ENCODE results near the gene C1QTNF4.
A peak's percentile ranks its signal among the peaks of the same experiment; 100 is the strongest.

C1QTNF4 gene

DNA sequence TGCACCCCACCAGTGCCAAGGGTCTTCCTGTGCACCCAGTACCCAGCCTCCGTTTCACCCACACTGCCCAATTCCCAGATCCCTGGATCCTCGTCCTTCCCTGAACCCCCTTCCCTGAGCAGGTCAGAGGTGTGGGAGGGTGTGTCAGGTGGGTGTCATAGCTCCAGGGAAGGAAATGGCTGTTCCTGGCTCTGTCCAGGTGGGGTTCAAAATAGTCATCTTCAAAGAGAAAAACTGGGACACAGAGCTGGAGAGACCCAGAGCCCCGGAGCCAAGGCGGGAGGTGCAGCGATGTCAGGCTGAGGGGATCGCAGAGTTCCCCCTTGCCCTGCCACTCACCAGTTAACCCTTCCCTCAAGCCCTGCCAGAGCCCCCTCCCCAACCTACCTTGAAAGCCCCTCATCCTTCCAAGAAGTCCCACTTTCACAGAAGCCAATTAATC, 698 bp downstream of the C1QTNF4 start:
- TF ChIP-seq, protein P1, sequence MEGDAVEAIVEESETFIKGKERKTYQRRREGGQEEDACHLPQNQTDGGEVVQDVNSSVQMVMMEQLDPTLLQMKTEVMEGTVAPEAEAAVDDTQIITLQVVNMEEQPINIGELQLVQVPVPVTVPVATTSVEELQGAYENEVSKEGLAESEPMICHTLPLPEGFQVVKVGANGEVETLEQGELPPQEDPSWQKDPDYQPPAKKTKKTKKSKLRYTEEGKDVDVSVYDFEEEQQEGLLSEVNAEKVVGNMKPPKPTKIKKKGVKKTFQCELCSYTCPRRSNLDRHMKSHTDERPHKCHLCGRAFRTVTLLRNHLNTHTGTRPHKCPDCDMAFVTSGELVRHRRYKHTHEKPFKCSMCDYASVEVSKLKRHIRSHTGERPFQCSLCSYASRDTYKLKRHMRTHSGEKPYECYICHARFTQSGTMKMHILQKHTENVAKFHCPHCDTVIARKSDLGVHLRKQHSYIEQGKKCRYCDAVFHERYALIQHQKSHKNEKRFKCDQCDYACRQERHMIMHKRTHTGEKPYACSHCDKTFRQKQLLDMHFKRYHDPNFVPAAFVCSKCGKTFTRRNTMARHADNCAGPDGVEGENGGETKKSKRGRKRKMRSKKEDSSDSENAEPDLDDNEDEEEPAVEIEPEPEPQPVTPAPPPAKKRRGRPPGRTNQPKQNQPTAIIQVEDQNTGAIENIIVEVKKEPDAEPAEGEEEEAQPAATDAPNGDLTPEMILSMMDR (IDR thresholded peaks at IDR 0.05; ENCODE audit: low read length, missing control alignments), result no peak
- no peak for DNase-seq (ENCODE audit: low read depth)
- no peak overlapping the region for H3K4me3 ChIP-seq (replicated peaks; ENCODE audit: low read depth, low read length)

DNA sequence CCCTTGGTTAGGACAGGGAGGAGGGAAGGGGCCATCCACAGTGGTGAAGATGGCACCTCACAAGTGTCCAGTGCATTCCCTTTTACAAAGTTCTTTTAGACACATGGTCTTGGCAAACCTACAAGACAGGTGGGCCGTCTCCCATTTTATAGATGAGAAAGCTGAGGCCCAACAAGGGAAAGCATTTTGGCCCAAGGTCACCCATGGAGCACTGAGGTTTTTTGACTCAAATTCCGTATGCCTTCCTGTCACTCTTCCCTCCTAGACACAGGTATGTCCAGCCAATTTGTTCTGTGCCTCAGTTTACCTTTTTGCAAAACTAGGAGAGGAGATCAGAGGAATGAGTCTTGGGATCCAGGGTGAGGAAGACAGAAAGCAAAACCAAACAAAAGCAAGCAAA, 1.2 kb downstream of the C1QTNF4 start:
- DNase-seq (ENCODE audit: low read depth), result no peak
- TF ChIP-seq, protein P1 (IDR thresholded peaks at IDR 0.05; ENCODE audit: low read length, missing control alignments), result no peak
- H3K4me3 ChIP-seq (replicated peaks; ENCODE audit: low read depth, low read length), result no peak overlapping the region

DNA sequence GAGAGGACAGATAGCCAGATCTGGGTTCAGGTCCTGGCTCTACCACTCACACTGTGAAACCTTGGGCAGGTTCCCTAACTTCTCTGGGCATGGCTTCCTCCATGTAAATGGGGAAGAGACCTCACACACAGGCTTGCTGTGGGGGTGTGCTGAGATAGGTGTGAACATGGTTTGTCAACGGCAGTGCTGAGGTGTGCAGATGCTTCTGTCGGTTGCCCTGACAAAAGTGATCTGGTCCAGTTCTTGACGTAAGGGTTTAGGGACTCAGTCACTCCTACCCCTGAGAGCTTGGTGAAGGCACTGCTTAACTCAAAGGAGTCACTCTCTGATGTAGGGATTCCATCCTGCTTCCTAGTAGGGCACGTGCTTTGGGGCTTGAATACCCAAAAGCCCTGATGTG, 2.0 kb downstream of the C1QTNF4 start:
- TF ChIP-seq, protein P1 (IDR thresholded peaks at IDR 0.05; ENCODE audit: low read length, missing control alignments), result no peak
- no peak for DNase-seq (ENCODE audit: low read depth)
- no peak overlapping the region for H3K4me3 ChIP-seq (replicated peaks; ENCODE audit: low read depth, low read length)

DNA sequence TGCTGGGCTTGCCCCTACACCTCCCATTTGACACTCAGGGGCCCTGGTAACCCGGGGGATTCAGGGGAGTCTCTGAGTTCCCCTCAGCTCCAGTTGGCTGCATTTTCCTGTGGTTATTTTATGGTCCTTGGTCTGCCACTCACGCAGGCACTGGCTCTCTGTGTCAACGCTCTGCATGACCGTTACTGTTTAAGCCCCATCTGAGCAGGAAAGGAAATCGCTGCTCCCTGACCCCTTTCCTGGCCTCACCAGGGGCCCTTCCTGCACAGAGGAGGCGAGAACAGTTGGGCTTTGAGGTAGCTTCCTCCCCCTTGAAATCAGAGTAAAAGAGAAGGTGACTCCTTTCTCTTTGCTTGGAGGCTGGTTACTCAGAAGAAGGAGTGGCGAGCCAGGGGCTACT, 2.4 kb downstream of the C1QTNF4 start:
- no peak overlapping the region for H3K4me3 ChIP-seq (replicated peaks; ENCODE audit: low read depth, low read length)
- TF ChIP-seq, protein P1 (IDR thresholded peaks at IDR 0.05; ENCODE audit: low read length, missing control alignments), result no peak
- no peak for DNase-seq (ENCODE audit: low read depth)

DNA sequence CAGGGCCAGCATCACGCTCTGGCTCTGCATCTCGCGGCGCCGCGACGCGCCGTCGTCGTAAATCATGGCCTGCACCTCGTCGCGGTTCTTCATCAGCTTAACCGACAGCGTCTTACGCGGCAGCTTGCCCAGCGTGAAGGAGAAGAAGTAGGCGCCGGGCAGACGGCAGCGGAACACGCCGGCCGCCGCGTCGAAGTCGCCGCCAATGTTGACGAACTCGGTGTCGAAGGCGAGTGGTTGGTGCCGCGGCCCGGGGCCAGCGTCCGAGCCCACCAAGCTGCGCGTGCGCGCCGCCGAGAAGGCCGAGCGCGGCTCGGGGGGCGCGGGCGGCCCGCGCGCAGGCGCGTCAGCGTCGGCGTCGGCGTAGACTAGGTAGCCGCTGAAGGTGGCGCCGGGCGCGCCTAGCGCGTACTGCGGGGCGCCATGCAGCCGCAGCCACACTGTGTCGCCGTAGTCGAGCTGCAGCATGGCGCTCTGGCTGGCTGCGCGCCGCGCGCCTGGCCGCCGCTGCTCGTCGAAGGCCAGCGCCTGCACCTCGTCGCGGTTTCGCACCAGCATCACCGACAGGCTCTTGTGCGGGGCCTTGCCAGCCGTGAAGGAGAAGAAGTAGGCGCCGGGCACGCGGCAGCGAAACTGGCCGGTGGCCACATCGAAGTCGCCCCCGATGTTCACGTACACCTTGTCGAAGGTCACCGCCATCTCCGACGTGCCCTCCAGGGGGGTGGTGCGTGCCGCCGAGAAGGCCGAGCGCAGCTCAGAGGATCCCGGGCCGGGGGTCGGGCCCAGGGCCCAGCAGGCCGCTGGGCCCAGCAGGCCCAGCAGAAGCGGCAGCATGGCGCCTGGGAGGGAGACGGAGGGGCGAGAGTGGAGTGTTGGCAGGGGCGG, 4.0 kb downstream of the C1QTNF4 start:
- TF ChIP-seq, protein P1 (IDR thresholded peaks at IDR 0.05; ENCODE audit: low read length, missing control alignments), result no peak
- H3K4me3 ChIP-seq (replicated peaks; ENCODE audit: low read depth, low read length), result peak overlapping the region; percentile 11
- no peak for DNase-seq (ENCODE audit: low read depth)

DNA sequence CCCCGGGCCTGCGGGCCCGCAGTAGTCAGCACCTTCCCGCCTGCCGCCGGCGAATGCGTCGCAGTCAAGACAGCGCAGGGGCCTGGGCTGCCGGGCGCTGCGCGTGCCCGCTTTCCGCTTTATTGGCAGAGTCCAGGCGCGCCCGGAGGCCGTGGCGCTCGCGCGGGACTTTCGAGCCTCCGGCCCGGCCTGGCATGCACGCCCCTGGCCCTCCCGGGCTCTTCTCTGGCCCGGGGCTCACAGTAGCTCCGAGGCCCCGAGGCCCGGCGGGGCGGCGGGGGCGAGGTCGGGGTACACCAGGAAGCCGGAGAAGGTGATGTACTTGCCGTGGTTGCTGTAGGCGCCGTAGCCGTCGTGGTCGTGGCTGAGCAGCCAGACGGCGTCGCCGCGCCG, 4.6 kb downstream of the C1QTNF4 start:
- H3K4me3 ChIP-seq (replicated peaks; ENCODE audit: low read depth, low read length), result peak overlapping the region; percentile 11
- DNase-seq (ENCODE audit: low read depth), result no peak
- TF ChIP-seq, protein P1 (IDR thresholded peaks at IDR 0.05; ENCODE audit: low read length, missing control alignments), result no peak

DNA sequence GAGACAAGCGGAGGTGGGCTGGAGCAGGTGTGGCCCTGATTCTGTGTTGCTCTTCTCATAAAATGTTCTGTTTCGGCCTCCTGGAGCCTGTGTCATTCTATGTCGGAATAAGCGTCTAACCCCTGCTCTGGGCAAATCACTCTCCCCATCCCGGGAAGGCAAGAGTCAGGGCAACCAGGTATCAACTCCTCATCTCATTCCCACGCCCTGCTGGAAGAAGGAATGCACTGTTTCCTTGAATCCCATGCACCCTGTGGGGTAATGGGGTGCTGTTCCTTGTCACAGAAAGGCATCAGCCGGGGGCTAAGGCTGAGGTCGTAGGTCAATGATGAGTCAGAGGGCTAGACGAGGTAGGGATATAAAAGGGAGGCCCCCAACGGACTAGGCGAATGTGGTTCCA, 5.1 kb downstream of the C1QTNF4 start:
- DNase-seq (ENCODE audit: low read depth), result no peak
- TF ChIP-seq, protein P1 (IDR thresholded peaks at IDR 0.05; ENCODE audit: low read length, missing control alignments), result no peak
- H3K4me3 ChIP-seq (replicated peaks; ENCODE audit: low read depth, low read length), result no peak overlapping the region

Data from fibroblast of pulmonary artery (primary cell).